Naive thymus-derived CD8-positive, alpha-beta T cell (primary cell): ENCODE measurements around the gene TCTN3. TPM values are rescaled to one million over a fixed set of nuclear protein-coding genes. Genes with fewer than 3 reads are reported as not detected.
"Not testable (repeated sequence)": the region's sequence is repeated elsewhere in the genome, so short reads cannot be mapped to it uniquely, and the experiment has no call there.

Experiments used
- ATAC-seq, 2 donors: fragments of 150-1000 bp; cut with Tn5 transposase in 1 of 2; sonication (Bioruptor Pico), chemical (Tn5 transposase) in 1 of 2; 1 replicate in 1 of 2; 2 replicates in 1 of 2; pipeline ENCODE4 v1.10.0; 2021; ENCODE audit warnings: mild to moderate bottlenecking in 2 of 2, moderate library complexity in 2 of 2
- POLR2A ChIA-PET: fragments of 350-600 bp; sonication (Branson Sonifier 250); formaldehyde crosslinking; loops from one replicate; lab custom pipeline; 2021; ENCODE audit warnings: antibody characterized with exemption; lab: Charles Lee
- DNase-seq, 10 donors: peaks; one replicate each; pipeline versions ENCODE4 v3.0.0 to v3.0.0-alpha.2; 2020 to 2022
- H3K27ac Mint-ChIP-seq, 10 donors: one replicate each; pipeline ENCODE4 v1.8.0; 2020 to 2022; ENCODE audit warnings: mild to moderate bottlenecking in 10 of 10, mixed read lengths in 10 of 10, moderate library complexity in 4 of 10, inconsistent platforms in 1 of 10
- H3K27me3 Mint-ChIP-seq, 5 donors: one replicate each; pipeline ENCODE4 v1.8.0; 2021 to 2022; ENCODE audit warnings: mixed read lengths in 5 of 5
- H3K36me3 Mint-ChIP-seq, 3 donors: one replicate each; pipeline ENCODE4 v1.8.0; 2020 to 2022; ENCODE audit warnings: mixed read lengths in 3 of 3, mild to moderate bottlenecking in 2 of 3, inconsistent platforms in 1 of 3
- H3K4me1 Mint-ChIP-seq, 4 donors: one replicate each; pipeline ENCODE4 v1.8.0; 2021 to 2022; ENCODE audit warnings: mixed read lengths in 4 of 4
- H3K4me3 Mint-ChIP-seq, 10 donors: one replicate each; pipeline ENCODE4 v1.8.0; 2020 to 2022; ENCODE audit warnings: mild to moderate bottlenecking in 10 of 10, mixed read lengths in 10 of 10, moderate library complexity in 6 of 10, inconsistent platforms in 1 of 10
- H3K9me3 Mint-ChIP-seq, 9 donors: one replicate each; pipeline ENCODE4 v1.8.0; 2020 to 2022; ENCODE audit warnings: mixed read lengths in 9 of 9, mild to moderate bottlenecking in 3 of 9, inconsistent platforms in 1 of 9, moderate library complexity in 1 of 9
- polyA plus RNA-seq, 3 donors: library from polyadenylated mRNA; unstranded; fragments of 300-500 nt; fragmentation: Illumina TruSeq; gene quantifications; one replicate each; pipeline ENCODE4 v1.2.3, GENCODE V29; 2021
- total RNA-seq, 8 experiments: library from RNA in 2 of 8; stranded (reverse) in 2 of 8; gene quantifications; one replicate each; pipeline ENCODE4 v1.2.3 and lab custom pipeline; 2021 to 2026

The TCTN3 gene
- total and polyA plus RNA-seq, 5 experiments from 2014 or later, result 23.7 to 65.7 (median 48.8) TPM

DNA sequence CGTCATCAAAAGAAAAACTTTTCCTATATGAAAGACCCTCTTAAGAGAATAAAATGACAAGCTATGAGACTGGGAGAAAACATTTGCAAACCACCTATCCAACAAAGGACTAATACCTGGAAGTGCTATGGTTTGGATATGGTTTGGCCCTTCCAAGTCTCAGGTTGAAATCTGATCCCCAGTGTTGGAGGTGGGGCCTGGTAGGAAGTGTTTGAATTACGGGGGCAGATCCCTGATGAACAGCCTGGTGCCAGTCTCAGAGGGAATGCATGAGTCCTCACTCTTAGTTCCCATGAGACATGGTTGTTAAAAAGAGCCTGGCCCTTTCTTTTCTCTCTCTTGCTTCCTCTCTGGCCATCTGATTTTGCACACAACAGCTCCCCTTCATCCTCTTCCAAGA is 43.5 kb downstream of the TCTN3 start:
- Mint-ChIP-seq H3K9me3 (peaks cover 0 to 13% (median 4%) of the 10 kb centered on the region in 9 donors), H3K27ac (no peak overlapping the region), H3K36me3 (peaks cover 14 to 75% (median 61%) of the 10 kb centered on the region in 3 donors), H3K27me3 (no peaks in the 10 kb centered on the region), H3K4me3 (no peak overlapping the region), H3K4me1 (peaks cover 12 to 32% (median 16%) of the 10 kb centered on the region in 4 donors)
- no peak for DNase-seq
- POLR2A ChIA-PET, result no interaction called here
- no peak for ATAC-seq

DNA sequence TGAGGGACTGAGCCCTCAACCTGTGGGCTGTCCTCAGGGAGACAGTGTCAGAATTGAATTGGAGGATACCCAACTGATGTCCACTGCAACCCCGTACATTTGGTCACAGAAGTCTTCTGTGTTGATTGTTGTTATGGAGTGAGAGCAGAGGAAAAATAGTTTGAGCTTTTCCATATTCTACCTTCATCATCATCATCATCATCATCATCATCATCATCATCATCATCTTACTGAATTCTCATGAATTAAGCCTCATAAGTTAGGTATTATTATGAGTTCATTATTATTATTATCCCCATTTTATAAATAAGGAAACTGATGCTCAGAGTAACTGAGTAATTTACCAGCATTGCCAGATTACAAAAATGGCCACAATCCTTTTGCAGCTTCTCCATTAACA is 45.6 kb downstream of the TCTN3 start:
- H3K27ac Mint-ChIP-seq, result no peak overlapping the region

DNA sequence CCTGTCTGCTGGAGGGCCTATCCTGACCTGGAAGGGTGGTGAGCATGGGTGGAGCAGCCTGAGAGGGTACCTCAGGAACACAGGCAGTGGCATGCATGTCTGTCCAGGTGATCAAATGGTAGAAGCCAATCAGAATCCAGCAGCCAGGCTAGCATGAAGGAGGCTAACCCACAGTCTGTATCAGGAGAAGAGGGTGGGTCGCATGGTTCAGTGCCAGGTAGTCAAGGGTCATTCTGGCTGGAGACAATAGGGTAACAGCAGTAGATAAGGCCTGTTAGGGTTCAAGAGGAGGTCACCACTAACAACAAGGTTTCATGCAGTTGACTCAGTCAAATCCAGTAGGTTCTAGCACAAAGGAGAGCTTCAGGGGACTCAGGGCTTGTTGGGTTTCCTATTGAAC is 47.6 kb downstream of the TCTN3 start:
- H3K4me1 Mint-ChIP-seq, result peaks cover 0 to 12% (median 7%) of the 10 kb centered on the region in 4 donors
- H3K36me3 Mint-ChIP-seq, result peaks cover 3 to 78% (median 52%) of the 10 kb centered on the region in 3 donors
- H3K4me3 Mint-ChIP-seq, result no peak overlapping the region
- H3K9me3 Mint-ChIP-seq, result peaks cover 0 to 3% (median 1%) of the 10 kb centered on the region in 9 donors
- ATAC-seq (no peak), DNase-seq (no peak)
- POLR2A ChIA-PET, result no interaction called here
- H3K27ac Mint-ChIP-seq, result no peak overlapping the region
- H3K27me3 Mint-ChIP-seq, result no peaks in the 10 kb centered on the region

More for the DNA sequence above, 45.6 kb downstream of the TCTN3 start:
- POLR2A ChIA-PET, result no interaction called here
- ATAC-seq (no peak), DNase-seq (no peak)
- Mint-ChIP-seq H3K9me3 (peaks cover 0 to 13% (median 4%) of the 10 kb centered on the region in 9 donors), H3K4me1 (peaks cover 4 to 17% (median 12%) of the 10 kb centered on the region in 4 donors), H3K27me3 (no peaks in the 10 kb centered on the region), H3K36me3 (peaks cover 14 to 79% (median 57%) of the 10 kb centered on the region in 3 donors), H3K4me3 (no peak overlapping the region)

DNA sequence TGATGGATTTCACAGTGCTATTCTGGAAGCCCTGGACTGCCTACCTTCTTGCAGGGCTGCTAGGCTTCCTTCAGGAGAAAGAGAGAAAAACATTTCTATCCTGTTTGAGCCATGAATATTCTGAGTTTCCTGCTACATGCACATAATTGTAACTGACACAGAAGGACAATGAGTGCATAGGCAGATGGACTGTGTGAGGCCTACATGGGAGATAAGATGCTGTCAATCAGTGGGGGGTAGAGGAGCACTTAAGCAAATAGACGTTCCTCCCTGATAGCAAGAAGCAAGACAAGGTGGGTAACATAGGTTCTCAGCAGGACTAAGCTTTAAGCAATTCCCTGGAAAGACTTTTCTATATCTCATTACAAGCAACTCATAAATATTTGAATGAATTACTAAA is 48.8 kb downstream of the TCTN3 start:
- no peak overlapping the region for H3K27ac Mint-ChIP-seq
- H3K4me3 Mint-ChIP-seq, result no peak overlapping the region

DNA sequence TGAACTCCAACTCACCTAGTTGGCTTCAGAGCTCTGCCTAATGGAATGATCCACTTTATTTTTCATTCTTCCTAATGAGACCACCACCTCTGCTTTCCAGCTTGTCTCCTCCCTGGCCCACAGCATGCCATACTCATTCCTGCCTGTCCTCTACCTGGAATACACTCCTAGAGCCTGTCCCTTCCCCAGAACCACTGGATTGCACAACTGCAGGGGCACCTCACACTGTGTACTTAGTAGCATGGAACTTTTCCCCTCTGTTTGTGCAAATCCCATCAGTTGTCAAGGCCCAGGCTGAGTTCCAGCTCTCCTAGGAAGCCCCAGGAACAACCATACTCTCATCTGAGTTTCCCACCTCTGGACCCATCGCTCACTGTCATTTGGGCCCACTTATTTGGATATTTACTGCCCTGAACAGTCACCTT is 52.8 kb downstream of the TCTN3 start:
- Mint-ChIP-seq H3K4me1 (peaks cover 0 to 6% (median under 1%) of the 10 kb centered on the region in 4 donors), H3K27me3 (no peaks in the 10 kb centered on the region), H3K27ac (peak overlapping the region in 2 of 10 donors; percentile 37 to 56), H3K9me3 (no peaks in the 10 kb centered on the region), H3K4me3 (no peak overlapping the region), H3K36me3 (peaks cover 13 to 72% (median 34%) of the 10 kb centered on the region in 3 donors)
- POLR2A ChIA-PET, result no interaction called here
- ATAC-seq (no peak), DNase-seq (no peak)

More for the DNA sequence above, 48.8 kb downstream of the TCTN3 start:
- no peaks in the 10 kb centered on the region for H3K27me3 Mint-ChIP-seq
- DNase-seq, result no peak
- no peak for ATAC-seq
- H3K36me3 Mint-ChIP-seq, result peaks cover 5 to 78% (median 48%) of the 10 kb centered on the region in 3 donors
- H3K4me1 Mint-ChIP-seq, result peaks cover 0 to 9% (median 5%) of the 10 kb centered on the region in 4 donors
- H3K9me3 Mint-ChIP-seq, result no peaks in the 10 kb centered on the region
- POLR2A ChIA-PET, result no interaction called here

GRCh38 chr10:95637911-95638310 is 55.8 kb downstream of the TCTN3 start:
- H3K27me3 Mint-ChIP-seq, result no peaks in the 10 kb centered on the region
- no peak overlapping the region for H3K4me3 Mint-ChIP-seq
- no peaks in the 10 kb centered on the region for H3K9me3 Mint-ChIP-seq
- DNase-seq, result no peak
- no peak overlapping the region for H3K27ac Mint-ChIP-seq
- H3K4me1 Mint-ChIP-seq, result no peaks in the 10 kb centered on the region
- no peak for ATAC-seq
- peaks cover 18 to 83% (median 46%) of the 10 kb centered on the region in 3 donors for H3K36me3 Mint-ChIP-seq
- POLR2A ChIA-PET, result no interaction called here

DNA sequence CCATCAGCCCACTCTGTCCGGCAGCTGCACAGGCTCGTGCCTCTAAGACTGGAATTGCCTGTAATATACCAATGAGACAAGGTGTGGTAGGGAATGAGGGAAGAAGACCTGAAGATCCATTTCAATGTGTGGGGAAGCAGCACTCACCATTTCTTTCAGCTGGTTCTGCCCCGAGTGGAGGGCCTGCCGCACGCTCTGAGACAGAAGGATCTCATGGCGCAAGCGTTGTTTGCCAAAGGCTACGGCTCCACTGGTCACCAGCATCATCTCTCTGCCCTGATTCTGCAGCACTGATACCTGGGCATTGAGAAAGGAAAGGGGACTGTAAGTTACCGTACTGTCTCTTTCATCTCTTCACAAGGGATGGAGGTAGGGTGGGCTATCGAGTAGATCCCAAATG is 56.6 kb downstream of the TCTN3 start:
- Mint-ChIP-seq H3K4me3 (no peak overlapping the region), H3K9me3 (no peaks in the 10 kb centered on the region)

DNA sequence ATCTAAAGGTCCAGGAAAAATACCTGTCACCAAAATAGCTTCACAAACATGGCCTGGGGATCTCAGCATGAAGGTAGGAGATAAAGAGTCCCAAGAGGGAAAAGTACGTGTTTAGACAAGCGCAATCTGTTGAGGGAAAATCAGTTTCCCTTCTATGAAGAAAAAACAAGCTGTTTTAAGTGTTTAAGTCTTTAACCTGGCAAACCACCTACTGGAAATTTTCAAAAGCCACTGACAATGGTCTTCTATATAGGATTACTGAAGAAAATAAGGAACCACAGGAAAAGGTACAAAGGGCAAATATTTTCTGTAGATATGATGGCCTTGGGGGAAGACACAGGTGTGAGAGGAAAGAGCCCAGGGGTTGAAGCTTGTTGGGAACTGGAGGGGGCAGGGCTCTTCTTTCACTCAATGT is 58.4 kb downstream of the TCTN3 start:
- no peak for DNase-seq
- H3K9me3 Mint-ChIP-seq, result no peaks in the 10 kb centered on the region
- H3K4me1 Mint-ChIP-seq, result no peaks in the 10 kb centered on the region
- H3K27me3 Mint-ChIP-seq, result no peaks in the 10 kb centered on the region
- H3K27ac Mint-ChIP-seq, result peak overlapping the region in 1 of 10 donors; percentile 79
- ATAC-seq, result no peak
- H3K4me3 Mint-ChIP-seq, result no peak overlapping the region
- H3K36me3 Mint-ChIP-seq, result peaks cover 13 to 81% (median 42%) of the 10 kb centered on the region in 3 donors
- POLR2A ChIA-PET, result interaction anchor here (0.7 kb wide), 1 partner anchor 19 kb away, joined by 3 read pairs; no protein-coding TSS in a partner anchor

More for the DNA sequence above, 56.6 kb downstream of the TCTN3 start:
- DNase-seq (no peak), ATAC-seq (no peak)
- H3K27ac Mint-ChIP-seq, result no peak overlapping the region
- no peaks in the 10 kb centered on the region for H3K27me3 Mint-ChIP-seq
- peaks cover 18 to 83% (median 41%) of the 10 kb centered on the region in 3 donors for H3K36me3 Mint-ChIP-seq
- no peaks in the 10 kb centered on the region for H3K4me1 Mint-ChIP-seq
- POLR2A ChIA-PET, result no interaction called here

DNA sequence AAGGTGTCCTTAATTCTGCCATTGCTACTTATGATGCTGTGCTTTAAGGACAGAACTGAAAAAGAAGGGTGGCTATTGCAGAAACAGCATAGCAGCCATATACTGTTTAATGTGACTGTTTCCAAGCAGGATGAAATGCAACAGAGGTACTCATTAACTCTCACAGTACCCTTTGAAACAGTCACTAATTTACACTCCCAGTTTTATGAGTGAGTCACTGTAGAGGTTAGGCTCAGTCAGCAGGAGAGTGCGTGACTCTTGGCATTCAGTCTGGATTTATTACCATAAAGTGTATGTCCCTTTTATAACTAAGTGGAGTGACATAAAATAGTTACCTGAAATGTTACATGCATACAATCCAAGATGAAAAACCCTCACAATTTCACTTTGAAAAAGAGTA is 64.9 kb downstream of the TCTN3 start:
- ATAC-seq, result no peak
- no peak overlapping the region for H3K27ac Mint-ChIP-seq
- POLR2A ChIA-PET, result no interaction called here
- H3K4me3 Mint-ChIP-seq, result no peak overlapping the region
- H3K9me3 Mint-ChIP-seq, result no peaks in the 10 kb centered on the region
- no peaks in the 10 kb centered on the region for H3K4me1 Mint-ChIP-seq
- peaks cover 0 to 95% (median 46%) of the 10 kb centered on the region in 3 donors for H3K36me3 Mint-ChIP-seq
- no peaks in the 10 kb centered on the region for H3K27me3 Mint-ChIP-seq
- no peak for DNase-seq

DNA sequence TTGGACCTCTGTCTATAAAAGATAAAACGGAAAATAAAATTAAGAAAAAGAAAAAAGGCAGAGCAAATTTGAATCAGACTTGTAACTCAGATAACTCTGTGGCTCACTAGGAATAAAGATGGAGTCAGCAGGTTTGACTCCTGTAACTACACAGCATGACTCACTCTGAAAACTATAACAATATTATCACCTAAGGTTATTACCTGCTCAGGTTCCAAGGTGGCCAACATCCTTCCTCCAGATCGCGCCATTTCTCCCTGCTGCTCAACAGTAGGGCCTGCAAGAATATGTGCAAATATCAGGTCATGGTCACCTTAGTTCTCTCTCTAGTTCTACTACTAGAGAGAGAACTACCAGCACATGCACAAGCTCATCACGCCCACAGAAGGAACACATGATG is 67.2 kb downstream of the TCTN3 start:
- POLR2A ChIA-PET, result no interaction called here
- H3K4me3 Mint-ChIP-seq, result no peak overlapping the region
- H3K27ac Mint-ChIP-seq, result peak overlapping the region in 3 of 10 donors; percentile 38 to 39 (median 39)
- DNase-seq (no peak), ATAC-seq (no peak)
- H3K9me3 Mint-ChIP-seq, result peaks cover 0 to under 1% (median 0%) of the 10 kb centered on the region in 9 donors
- H3K27me3 Mint-ChIP-seq, result no peaks in the 10 kb centered on the region
- peaks cover 0 to 85% (median 34%) of the 10 kb centered on the region in 3 donors for H3K36me3 Mint-ChIP-seq
- H3K4me1 Mint-ChIP-seq, result no peaks in the 10 kb centered on the region

DNA sequence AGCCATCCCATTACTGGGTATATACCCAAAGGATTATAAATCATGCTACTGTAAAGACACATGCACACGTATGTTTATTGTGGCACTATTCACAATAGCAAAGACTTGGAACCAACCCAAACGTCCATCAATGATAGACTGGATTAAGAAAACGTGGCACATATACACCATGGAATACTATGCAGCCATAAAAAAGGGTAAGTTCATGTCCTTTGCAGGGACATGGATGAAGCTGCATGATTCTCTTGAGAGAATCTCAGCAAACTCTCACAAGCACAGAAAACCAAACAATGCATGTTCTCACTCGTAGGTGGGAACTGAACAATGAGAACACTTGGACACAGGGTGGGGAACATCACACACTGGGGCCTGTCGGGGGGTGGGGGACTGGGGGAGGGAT is 73.3 kb downstream of the TCTN3 start:
- POLR2A ChIA-PET, H3K27ac Mint-ChIP-seq, H3K9me3 Mint-ChIP-seq, ATAC-seq, H3K4me3 Mint-ChIP-seq, H3K27me3 Mint-ChIP-seq, H3K4me1 Mint-ChIP-seq, DNase-seq: not testable (repeated sequence)
- peaks cover 0 to 84% (median 38%) of the 10 kb centered on the region in 3 donors for H3K36me3 Mint-ChIP-seq

- Mint-ChIP-seq H3K27me3 (no peaks in the 10 kb centered on the region), H3K9me3 (peaks cover 0 to 2% (median 0%) of the 10 kb centered on the region in 9 donors), H3K4me3 (no peak overlapping the region), H3K27ac (no peak overlapping the region), H3K4me1 (no peaks in the 10 kb centered on the region), H3K36me3 (peaks cover 6 to 85% (median 39%) of the 10 kb centered on the region in 3 donors)
- no peak for ATAC-seq
- POLR2A ChIA-PET, result no interaction called here
- no peak for DNase-seq
Measured at GRCh38 chr10:95618101-95618500, 75.6 kb downstream of the TCTN3 start.

DNA sequence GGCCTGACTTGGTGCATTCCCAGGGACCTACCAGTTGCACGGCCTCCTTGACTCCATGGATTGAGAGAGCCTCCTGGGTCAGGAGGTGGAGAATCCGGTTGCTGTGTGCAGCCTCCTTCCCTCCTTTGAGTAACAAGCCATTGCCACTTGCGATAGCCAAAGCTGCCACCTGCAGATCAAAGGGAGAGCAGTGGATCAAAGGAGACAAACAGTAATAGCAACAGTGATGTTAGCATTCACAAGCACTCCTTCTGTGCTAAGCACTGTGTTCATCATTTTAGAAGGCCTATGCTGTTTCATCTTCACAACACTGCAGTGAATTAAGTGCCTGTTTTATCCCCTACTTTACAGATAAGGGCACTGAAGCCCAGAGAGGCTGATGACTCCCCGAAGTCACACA is 77.3 kb downstream of the TCTN3 start:
- Mint-ChIP-seq H3K4me3 (no peak overlapping the region), H3K9me3 (peaks cover 0 to 1% (median 0%) of the 10 kb centered on the region in 9 donors), H3K36me3 (peaks cover 6 to 93% (median 37%) of the 10 kb centered on the region in 3 donors), H3K27me3 (no peaks in the 10 kb centered on the region), H3K4me1 (no peaks in the 10 kb centered on the region), H3K27ac (no peak overlapping the region)
- POLR2A ChIA-PET, result no interaction called here
- ATAC-seq (no peak), DNase-seq (no peak)
